Measurements from ENCODE around the gene MT1F. TPM values are rescaled to one million over a fixed set of nuclear protein-coding genes. Genes with fewer than 3 reads are reported as not detected.

Gene MT1F
- total and polyA plus RNA-seq, 2 experiments from 2014 or later, result not detected

- Histone ChIP-seq H3K27me3 (peaks cover 87% of the 10 kb centered on the region), H3K36me3 (no peaks in the 10 kb centered on the region), H3K4me3 (no peak overlapping the region), H3K27ac (no peak overlapping the region), H3K4me1 (ENCODE audit: low read depth) (peaks cover 11% of the 10 kb centered on the region), H3K9me3 (ENCODE audit: low read depth) (no peaks in the 10 kb centered on the region)
- DNase-seq (ENCODE audit: low read depth in 1 of 2, low spot score in 1 of 2), result peak in 1 of 2 donors; percentile 46
- TF ChIP-seq CTCF (IDR thresholded peaks at IDR 0.05; ENCODE audit: low read depth, low read length), result no peak
These were observed 47.1 kb upstream of the MT1F start for GRCh38 chr16:56610609-56611111.

GRCh38 chr16:56611281-56611833, 46.4 kb upstream of the MT1F start:
- Histone ChIP-seq H3K4me1 (ENCODE audit: low read depth) (peaks cover 11% of the 10 kb centered on the region), H3K27me3 (peaks cover 94% of the 10 kb centered on the region), H3K9me3 (ENCODE audit: low read depth) (no peaks in the 10 kb centered on the region), H3K36me3 (no peaks in the 10 kb centered on the region), H3K4me3 (no peak overlapping the region), H3K27ac (no peak overlapping the region)
- no peak for TF ChIP-seq CTCF (IDR thresholded peaks at IDR 0.05; ENCODE audit: low read depth, low read length)
- peak in 1 of 2 donors; percentile 58 for DNase-seq (ENCODE audit: low read depth in 1 of 2, low spot score in 1 of 2)

- no peak for TF ChIP-seq CTCF (IDR thresholded peaks at IDR 0.05; ENCODE audit: low read depth, low read length)
- Histone ChIP-seq H3K27ac (no peak overlapping the region), H3K36me3 (no peaks in the 10 kb centered on the region), H3K9me3 (ENCODE audit: low read depth) (no peaks in the 10 kb centered on the region), H3K27me3 (peaks cover 100% of the 10 kb centered on the region), H3K4me1 (ENCODE audit: low read depth) (peaks cover 9% of the 10 kb centered on the region), H3K4me3 (no peak overlapping the region)
- no peak for DNase-seq (ENCODE audit: low read depth in 1 of 2, low spot score in 1 of 2)
These were observed 44.1 kb upstream of the MT1F start for GRCh38 chr16:56613706-56614105.

- Histone ChIP-seq H3K36me3 (no peaks in the 10 kb centered on the region), H3K9me3 (ENCODE audit: low read depth) (no peaks in the 10 kb centered on the region), H3K27me3 (peaks cover 100% of the 10 kb centered on the region), H3K27ac (no peak overlapping the region), H3K4me1 (ENCODE audit: low read depth) (peaks cover 5% of the 10 kb centered on the region), H3K4me3 (no peak overlapping the region)
- no peak for TF ChIP-seq CTCF (IDR thresholded peaks at IDR 0.05; ENCODE audit: low read depth, low read length)
- no peak for DNase-seq (ENCODE audit: low read depth in 1 of 2, low spot score in 1 of 2)
These were observed 43.2 kb upstream of the MT1F start for GRCh38 chr16:56614549-56614991.

GRCh38 chr16:56615353-56615752, 42.4 kb upstream of the MT1F start:
- peak in 1 of 2 donors; percentile 31 for DNase-seq (ENCODE audit: low read depth in 1 of 2, low spot score in 1 of 2)
- H3K4me1 ChIP-seq (ENCODE audit: low read depth), result no peaks in the 10 kb centered on the region
- H3K27me3 ChIP-seq, result peaks cover 100% of the 10 kb centered on the region
- no peak overlapping the region for H3K4me3 ChIP-seq
- no peak overlapping the region for H3K27ac ChIP-seq
- H3K9me3 ChIP-seq (ENCODE audit: low read depth), result no peaks in the 10 kb centered on the region
- no peak for TF ChIP-seq CTCF (IDR thresholded peaks at IDR 0.05; ENCODE audit: low read depth, low read length)
- H3K36me3 ChIP-seq, result no peaks in the 10 kb centered on the region
